Stimulated activated CD8-positive, alpha-beta memory T cell treated with anti-CD3 and anti-CD28 coated beads, Interleukin-15, amount 100 ng/mL, for 48 hours (primary cell): ENCODE results near the gene CACNA1D.
A peak's percentile ranks its signal among the peaks of the same experiment; 100 is the strongest.
"Not testable (repeated sequence)": the region's sequence is repeated elsewhere in the genome, so short reads cannot be mapped to it uniquely, and the experiment has no call there.

Experiments
- DNase-seq, 2 donors: peaks; one replicate each; pipeline ENCODE4 v3.0.0-alpha.2; 2020; ENCODE audit warnings: low read depth in 2 of 2

The CACNA1D gene

DNA sequence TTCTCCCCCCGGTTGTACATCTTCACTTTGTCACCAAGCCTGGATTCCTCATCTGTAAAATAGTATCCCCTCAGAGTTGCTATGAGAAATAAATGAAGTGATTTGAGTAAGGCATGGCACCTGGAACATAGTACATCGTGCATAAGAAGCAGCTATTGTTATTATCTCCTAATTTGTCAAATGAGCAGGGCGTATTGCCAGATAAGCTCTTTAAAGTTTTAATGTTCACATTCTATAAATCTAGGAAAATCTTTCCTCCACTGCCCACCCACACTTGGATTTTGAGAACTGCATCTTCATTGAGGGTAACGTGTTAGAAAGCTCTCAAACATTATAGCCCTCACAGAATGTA, 32.3 kb downstream of the CACNA1D start:
- no peak for DNase-seq

DNA sequence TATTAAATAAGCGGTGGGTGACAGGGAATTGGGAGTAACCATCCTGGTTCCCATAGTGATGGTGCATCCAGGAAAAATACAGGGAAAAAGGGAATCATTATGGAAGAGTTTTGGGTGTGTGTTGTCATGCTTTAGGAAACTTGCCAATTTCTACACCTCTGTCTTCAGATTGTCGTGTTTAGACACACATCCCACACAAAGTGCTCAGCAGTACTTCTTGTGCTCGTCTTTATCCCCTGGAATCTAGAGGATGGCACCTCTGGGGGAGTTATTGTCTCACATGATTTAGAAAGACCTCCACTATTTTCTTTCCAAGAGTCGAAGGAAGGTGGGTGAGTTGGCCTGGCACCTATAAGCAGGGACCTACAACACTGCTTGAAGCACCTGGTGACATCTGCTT, 35.8 kb downstream of the CACNA1D start:
- no peak for DNase-seq

DNA sequence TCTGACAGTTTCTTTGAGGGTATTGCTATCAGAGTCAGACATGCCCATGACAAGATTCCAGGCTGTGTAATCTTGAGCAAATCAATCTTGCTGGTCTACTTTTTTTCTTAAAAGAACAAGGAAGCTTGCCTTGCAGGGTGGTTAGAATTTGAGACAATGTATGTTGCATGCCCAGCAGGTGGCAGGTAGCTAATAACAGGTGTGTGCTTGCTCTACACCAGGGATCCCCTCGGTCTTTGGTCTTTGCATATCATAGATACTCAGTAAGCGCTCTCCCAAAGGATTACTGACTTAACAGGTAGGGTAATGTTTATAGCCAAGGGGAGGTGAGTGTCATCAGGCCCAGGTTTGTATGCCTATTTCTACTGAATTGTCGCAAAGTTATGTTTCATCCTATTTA, 37.3 kb downstream of the CACNA1D start:
- DNase-seq, result no peak

DNA sequence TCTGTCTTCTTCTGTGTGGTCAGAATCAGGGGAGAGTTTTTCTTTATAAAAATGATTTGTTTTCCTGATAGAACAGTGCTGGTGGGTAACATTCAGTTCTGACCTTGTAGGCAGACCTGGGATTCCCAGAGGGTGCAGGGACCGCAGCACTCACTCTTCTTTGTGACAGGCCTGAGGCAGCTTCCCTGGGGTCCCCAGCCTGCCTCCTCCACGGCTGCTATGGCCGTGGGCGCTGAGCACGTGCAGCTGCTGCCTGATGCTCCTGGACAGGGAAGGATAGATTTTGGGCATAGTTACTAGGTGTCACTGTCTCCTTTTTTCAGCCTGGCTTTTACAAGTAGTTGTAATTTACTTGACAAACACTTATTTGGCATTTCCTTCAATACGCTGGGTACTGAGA, 39.1 kb downstream of the CACNA1D start:
- no peak for DNase-seq

DNA sequence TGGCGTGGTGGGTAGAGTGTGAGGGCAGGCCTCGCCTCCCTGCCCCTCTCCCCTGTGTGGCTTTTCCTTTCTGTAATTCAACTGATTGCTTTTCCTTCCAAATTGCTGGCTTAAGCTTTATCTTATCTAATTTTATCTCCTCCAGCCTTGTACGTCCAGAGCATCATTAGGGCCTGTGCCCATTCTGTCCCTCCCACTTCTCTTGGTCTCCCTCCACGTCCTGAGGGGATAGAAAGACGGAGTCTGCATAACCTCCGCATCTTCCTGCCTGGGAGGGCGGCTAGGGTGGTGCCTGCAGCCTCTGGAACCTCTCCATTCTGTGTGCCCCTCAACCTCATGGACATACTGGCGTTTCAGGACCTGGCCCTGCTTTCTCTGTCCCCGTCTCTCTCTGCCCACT, 39.8 kb downstream of the CACNA1D start:
- no peak for DNase-seq

DNA sequence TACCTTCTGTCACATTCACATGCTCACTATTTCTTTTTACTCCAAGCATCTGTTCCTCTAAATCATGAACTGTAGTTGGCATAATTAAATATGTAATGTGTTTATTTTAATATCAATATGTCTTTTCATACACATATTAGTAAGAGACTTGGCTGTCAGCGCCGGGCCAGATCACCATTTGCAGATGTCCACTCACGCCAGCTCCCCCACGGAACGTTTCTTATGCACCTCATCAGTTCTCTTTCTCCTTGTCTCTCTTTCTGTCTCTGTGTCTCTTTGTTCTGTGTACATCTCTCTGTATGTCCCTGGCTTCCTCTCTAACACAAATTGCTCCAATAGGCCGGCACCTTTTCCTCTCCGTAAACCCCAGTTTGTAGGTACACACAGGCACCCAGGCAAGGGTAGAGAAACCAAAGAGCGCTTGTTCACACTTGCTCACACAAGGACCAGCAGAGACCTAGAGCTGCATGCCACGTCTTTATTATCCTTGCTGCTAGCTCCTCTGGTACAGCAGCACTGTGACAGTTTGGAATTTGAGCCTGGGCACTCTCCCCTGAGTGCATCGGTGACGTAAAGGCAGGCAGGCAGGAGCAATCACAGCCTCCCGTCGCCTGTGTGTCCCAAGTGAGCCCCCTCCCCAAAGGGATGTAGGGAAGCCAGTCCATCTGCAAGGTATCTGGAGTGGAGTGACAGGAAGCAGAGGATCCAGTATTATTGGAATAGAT, 40.4 kb downstream of the CACNA1D start:
- no peak for DNase-seq

DNA sequence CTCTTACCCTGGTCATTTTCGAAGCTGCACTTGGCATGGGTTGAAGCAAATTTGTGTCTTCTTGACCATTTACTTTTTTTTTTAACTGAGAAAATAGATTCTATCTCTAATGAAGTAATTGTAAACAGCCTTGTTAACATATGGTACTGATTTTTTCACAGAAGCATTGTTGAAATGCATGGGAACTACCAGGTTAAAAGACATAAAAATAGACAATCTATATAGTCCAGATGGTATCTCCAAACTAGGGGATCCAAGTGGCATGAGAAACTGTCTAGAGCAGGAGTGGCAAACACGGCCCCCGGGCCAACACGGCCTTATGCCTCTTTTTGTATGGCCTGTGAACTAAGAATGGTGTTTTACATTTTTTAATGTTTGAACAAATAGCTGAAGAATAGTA, 41.9 kb downstream of the CACNA1D start:
- DNase-seq, result no peak

DNA sequence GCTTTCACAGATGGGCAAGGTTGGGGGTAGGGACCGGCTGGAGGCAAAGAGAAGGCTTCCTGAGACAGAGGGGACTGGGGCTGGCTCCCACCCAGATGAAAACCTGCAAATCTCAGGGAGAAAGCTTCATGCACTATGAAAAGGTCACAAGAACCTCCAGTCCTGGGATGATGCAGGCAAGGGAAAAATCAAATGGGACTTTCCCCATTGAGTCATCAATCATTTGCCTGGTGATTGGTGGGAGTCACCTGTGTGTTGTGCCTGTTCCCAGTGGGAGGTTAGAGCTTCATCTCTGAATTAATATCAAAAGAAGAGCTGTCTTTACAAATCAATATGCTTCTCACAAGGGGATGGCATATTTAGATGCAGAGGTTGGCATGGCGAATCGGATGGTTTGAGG, 49.9 kb downstream of the CACNA1D start:
- DNase-seq, result no peak

DNA sequence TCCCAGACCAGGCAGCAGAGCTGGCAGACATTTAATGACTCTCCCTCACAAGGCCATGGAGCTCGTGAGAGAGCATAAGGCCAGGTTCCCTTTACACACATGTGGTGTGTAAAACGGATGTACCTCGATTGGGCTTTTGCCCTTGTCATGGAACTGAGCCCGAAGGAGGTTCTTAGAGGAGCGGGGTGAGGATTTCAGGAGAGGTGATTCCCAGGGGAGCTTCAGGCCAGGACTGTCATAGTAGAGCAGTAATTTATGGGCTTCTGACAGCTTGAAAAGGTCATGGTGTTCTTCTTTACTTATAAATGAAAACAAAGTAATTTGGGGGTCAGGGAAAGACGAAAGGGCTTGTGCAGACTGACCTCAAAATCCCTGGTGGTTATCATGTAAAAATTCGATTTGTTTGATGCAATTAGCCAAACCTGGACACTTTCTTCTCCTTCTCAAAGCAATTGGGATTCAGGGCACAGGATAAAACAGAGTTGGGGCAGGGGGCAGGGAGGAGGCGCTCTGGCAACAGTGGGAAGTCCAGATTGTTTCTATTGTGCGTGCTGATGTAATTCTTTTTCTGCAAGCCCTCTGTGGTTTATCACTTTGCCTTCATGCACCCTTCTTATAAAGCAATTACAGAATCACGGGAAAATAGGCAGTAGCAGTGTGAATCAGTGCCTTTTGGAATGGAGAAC, 51.0 kb downstream of the CACNA1D start:
- no peak for DNase-seq

DNA sequence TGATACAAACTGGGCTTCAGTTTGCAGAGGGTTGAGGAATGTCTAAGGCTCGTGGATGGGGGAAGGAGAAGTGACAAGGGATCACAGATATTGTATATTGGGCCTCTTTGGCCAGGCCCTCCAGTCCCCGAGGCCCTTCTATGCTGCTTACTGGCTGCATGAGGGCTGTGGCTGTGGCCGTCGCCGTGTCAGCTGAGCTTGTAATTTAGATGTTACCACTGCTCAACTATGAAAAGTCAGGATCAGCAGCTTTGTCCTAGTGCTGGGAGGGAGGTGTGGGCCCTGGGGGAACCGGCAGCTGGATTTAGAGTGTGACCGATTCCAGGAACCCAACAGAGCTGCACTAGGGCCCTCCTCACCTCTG, 51.6 kb downstream of the CACNA1D start:
- DNase-seq, result no peak

DNA sequence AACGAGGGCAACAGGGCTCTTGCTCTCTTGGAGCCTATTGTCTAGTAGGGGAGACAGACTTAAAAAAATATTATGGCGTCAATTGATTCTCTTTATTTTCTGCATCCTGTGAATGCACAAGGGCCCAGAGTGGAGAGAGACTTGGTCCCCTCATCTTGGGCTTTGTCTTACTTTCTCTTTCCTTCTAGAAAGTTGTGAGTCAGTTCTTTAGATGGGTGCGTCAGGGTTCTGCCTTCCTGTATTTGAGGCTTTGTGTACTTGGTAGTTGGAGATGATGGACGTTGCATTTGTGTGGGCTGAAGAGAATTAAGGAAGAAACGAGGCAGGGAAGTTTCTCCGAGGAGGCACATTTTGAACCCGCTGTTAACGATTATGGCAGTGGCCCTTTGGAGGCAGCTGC, 52.9 kb downstream of the CACNA1D start:
- DNase-seq, result no peak

DNA sequence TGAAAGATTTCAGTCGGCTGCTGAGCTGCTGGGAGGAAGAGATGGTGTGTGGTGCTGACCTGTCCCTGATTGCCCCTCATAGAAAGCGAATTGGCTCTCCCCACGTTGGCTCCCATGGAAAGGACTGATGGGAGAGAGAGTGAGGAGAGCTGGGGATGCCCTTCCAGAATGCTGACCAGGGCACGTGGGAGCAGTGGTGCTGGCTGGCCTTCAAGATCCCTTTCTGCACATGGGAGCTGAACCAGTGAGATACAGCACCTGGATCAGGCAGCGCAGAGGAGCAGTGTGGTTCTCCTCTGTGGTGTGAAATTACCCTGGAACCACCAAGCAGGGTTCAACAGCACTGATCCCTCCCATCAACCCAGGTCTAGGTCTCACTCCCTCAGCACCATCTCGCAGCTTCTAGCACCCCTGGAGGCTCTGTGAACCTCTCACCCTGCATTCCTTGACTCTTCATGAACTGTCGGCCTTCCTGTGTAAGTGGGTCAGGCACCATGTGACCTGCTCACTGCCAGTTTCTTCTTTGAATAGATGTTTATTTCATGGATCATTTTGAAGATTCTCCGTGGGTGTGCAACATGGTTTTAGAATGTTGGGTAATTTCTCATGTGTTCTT, 55.7 kb downstream of the CACNA1D start:
- DNase-seq, result no peak

DNA sequence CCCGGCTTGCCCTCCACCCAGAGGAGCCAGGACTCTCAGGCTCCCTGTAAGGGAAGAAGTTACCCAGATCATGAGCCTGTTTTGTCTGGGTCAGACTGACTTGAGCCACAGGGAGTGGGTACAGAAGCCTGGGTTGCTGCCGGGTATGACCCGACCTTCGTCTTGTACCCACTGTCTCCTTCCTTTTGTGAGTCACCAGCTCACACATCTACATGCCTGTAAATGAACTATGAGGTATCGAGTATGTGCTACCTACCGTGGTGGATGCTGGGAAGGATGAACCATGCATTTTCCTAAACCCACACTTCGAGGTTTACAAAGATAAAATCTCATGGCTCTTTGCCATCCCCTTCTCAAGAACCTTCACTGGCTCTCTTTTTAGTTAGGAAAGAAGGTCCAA, 56.9 kb downstream of the CACNA1D start:
- DNase-seq, result no peak

DNA sequence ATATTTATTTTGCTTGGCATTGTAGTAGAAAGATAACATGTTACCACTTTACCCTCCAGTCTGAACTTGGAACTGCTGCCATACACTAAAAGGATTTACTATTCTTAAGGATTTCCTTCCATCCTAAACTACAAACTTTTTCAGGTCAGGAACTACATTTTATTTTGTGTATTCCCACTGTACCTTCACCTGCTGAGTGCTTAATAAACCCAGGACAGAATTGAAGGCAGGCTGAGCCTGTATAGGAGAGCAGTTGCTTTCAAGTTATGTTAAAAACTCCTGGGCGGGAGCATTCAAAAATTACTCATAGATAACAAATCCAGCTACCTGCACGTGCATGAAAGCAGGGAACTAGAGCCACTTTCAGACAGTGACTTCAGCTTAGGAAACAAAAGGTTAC, 58.3 kb downstream of the CACNA1D start:
- no peak for DNase-seq

DNA sequence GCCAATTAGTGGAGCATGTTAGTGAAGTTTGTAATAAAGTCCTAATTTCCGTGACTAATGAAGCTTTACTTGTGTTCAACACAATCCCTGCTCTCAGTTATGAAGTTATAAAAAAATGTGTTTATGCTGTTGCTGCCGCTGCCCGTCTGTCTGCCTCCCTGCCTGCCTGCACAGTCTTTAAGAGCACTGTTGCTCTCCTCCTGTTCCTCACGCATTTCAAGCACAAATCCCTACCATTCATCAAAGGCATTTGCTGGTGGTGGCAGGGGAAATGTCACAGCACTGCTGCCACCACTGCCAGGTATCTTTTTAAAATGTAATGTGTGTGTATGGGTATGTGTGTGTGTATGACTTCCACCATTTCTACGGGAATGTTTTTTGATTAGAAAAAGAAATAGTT, 58.8 kb downstream of the CACNA1D start:
- DNase-seq, result no peak

DNA sequence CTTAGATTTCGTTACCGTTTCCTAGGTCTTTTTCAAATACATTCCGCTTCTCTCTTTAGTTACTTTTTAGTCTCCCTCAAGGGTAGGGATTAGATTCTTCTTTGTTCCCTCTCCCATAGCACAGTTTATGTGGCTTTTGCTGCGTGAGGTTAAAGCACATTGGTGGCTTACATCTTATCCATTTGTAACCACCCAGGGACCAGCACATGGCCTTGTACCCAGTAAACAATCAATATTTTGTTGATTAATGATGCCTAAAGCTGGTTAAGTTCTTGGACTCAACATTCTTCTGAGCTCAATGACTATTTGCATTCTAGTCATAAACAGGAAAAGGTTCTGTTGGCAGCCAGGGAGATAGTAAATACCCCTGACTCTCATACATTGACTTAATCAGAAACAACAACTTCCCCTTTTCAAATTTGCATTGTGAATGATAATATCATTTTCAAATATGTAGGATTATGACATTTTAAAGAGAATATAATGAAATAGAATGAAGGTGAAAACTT, 60.2 kb downstream of the CACNA1D start:
- no peak for DNase-seq

DNA sequence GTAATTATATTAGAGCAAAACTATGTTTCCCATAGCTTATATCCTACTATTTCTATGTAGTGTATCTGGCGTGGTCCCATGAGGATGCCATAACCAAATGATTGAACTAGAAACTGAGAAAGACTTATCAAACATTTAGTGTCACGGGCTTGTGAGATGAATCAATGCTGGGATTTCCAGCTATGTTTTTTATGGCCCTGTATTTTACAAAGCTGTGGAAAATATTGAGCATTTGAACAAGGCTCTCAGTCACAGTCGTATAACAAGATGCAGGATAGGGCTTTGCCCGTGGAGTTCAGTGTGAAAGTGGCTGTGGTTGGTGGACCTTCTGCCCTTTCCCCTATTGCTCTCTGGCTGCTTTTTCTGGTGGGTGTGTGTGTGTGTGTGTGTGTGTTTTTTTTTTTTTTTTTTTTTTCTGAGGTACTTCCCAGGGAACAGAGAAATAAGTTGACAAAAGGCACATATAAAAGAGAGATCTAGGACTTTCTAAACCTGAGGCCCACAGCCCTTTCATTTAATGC, 60.7 kb downstream of the CACNA1D start:
- DNase-seq, result peak; percentile 13 to 38

DNA sequence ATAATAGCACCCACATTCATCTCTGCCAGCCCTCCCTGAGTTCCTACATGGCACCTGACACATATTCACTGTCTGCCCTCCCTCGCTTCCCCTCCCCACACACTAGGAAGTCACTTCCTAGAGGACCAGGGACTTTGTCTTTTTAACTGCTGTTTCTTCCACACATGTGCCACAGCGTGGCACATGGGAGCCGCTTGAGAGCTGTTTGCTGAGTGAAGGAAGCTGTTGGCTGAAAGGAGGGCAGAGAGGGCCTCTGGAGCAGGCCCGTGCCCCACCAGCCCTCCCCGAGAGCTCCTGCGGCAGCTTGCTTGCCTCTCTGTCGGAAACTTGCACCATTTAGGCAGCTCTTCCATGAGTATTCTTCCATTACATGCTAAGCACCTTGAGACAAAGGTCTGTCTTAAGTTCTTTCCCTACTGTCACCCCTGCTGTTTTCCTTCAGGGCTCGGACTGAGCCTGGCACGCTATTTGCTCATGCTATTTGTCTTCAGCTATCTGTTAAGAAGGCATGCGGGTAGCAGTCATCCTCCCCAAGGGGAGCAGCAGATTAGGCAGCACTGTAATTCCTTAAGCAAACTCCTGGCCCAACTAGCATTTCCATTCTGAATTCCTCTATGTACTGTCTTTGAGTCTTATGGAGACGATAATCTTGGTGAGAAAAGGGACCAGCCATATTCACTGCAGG, 72.2 kb downstream of the CACNA1D start:
- no peak for DNase-seq

DNA sequence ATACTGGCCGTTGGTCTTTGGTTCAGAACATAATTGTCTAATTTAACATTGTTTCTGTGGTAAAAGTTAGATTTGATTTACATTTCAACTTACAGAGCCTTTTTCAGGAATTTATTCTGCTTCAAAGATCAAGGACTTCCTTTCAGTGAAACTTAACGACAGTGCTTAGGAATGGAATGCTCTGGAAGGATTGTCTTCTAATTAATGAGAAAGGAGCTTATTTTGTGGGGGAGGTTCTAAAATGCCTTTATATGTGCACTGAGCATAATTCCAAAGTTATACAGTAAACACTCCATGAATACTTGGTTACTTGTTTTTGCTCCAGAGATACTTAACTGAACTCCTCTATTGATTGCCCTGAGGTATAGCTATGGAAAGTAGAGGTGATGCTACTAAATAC, 75.7 kb downstream of the CACNA1D start:
- DNase-seq, result no peak

DNA sequence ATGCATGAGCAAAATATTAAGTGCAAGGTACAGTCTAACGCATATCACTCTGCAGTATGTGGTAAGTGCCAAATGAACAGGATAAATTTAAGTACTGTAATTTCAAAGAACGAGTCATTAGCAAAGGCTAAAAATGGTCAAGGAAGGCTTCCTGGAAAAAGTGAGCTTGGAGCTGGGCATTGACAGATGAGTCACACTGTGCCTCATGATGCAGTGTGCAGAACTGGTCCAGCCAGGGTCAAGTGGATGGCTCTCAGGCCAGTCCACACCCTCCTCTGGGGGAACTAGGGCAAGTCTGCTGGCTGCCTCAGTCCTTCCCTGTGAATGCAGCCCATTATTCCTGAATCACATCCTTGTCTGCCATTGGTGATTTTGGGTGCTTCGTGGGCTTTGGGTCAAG, 76.3 kb downstream of the CACNA1D start:
- no peak for DNase-seq

DNA sequence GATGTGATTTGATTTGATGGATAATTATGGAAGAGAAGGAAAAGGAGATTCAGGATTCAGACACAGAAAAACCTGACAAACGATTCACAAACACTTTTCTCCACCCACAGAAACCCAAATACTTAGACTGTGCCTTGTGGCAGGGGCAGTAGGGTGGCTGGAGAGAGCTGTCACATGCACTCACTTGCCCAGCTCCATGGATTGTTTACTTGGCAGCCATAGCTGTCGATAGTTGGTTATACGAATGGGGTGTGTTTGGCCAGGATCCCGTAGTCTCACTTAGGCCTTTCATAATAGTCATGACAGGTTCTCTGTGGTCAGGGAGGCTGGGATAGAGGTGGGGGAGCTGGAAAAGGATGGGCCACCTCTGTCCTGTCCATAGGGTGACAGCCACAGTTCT, 76.9 kb downstream of the CACNA1D start:
- DNase-seq, result no peak

DNA sequence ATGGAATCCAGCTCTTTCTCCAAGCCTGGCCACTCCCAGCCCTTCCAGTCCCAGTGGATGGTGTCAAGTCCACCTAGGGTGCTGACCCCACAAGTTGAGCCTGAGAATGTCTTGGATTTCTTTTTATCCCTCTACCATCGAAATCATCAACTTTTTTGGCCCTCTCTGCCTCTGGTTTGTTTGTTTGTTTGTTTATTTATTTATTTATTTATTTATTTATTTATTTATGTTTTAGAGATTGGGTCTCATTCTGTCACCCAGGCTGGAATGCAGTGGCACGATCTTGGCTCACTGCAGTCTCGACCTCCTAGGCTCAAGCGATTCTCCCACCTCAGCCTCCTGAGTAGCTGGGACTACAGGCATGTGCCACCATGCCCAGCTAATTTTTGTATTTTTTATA, 77.8 kb downstream of the CACNA1D start:
- not testable (repeated sequence) for DNase-seq
